ENCODE data around the gene SMAD3. TPM values are rescaled to one million over a fixed set of nuclear protein-coding genes. Genes with fewer than 3 reads are reported as not detected.

SMAD3 gene
- total and polyA plus RNA-seq, 2 of the 8 experiments (the other 6 are each of a cell fraction or from before 2014, with no cell fraction given) = 10.1 to 12.4 TPM

DNA sequence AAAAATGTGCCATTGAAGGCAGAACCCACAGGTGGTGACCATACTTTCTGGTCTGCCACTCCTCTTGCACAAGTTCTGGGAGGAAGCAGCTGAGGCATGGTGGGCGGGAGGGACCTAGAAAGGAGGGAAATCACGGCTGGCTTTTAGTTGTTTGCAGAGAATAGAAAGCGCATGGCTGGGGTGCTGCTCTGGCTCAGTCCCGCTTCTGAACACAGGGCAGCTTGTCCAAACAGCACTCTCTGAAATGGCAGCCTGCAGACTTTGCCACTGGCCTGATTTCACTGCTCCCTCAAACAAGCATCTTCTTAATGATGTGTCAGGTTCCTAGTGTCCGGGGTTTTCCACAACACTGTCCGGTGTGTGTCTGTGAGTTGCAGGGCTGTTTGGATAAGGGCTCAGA, 112.3 kb downstream of the SMAD3 start:
- no peak overlapping the region for H3K4me3 ChIP-seq (ENCODE audit: extremely low read depth in 1 of 4, insufficient read depth in 2 of 4, low read depth in 3 of 4, low read length in 4 of 4)
- H3K27ac ChIP-seq (ENCODE audit: low read depth, low read length) = no peak overlapping the region
- no peak for FAIRE-seq
- TF ChIP-seq, protein P1, sequence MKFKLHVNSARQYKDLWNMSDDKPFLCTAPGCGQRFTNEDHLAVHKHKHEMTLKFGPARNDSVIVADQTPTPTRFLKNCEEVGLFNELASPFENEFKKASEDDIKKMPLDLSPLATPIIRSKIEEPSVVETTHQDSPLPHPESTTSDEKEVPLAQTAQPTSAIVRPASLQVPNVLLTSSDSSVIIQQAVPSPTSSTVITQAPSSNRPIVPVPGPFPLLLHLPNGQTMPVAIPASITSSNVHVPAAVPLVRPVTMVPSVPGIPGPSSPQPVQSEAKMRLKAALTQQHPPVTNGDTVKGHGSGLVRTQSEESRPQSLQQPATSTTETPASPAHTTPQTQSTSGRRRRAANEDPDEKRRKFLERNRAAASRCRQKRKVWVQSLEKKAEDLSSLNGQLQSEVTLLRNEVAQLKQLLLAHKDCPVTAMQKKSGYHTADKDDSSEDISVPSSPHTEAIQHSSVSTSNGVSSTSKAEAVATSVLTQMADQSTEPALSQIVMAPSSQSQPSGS (IDR thresholded peaks at IDR 0.05; ENCODE audit: low read length) = no peak
- no peak for TF ChIP-seq POLR2A (IDR thresholded peaks at IDR 0.05; ENCODE audit: control extremely low read depth in 1 of 2, low read depth in 2 of 2, low read length in 2 of 2)
- no peak for TF ChIP-seq BRCA1 (IDR thresholded peaks at IDR 0.05; ENCODE audit: low read depth, low read length)
- no peak for TF ChIP-seq PHF8 (conservative IDR thresholded peaks at IDR 0.05; ENCODE audit: low read depth, low read length)
- TF ChIP-seq HDAC2 (IDR thresholded peaks at IDR 0.05; ENCODE audit: borderline replicate concordance in 1 of 2, low read depth in 2 of 2, low read length in 2 of 2) = no peak
- no peak for TF ChIP-seq GABPA (IDR thresholded peaks at IDR 0.05; ENCODE audit: borderline replicate concordance, insufficient read depth, low read length)
- TF ChIP-seq TCF12 (IDR thresholded peaks at IDR 0.05; ENCODE audit: low read depth, low read length) = no peak
- TF ChIP-seq TAF1 (IDR thresholded peaks at IDR 0.05; ENCODE audit: low read depth, low read length) = no peak
- no peak for TF ChIP-seq JUN (IDR thresholded peaks at IDR 0.05; ENCODE audit: low read depth, low read length)
- TF ChIP-seq, protein P2, sequence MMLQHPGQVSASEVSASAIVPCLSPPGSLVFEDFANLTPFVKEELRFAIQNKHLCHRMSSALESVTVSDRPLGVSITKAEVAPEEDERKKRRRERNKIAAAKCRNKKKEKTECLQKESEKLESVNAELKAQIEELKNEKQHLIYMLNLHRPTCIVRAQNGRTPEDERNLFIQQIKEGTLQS (IDR thresholded peaks at IDR 0.05; ENCODE audit: insufficient read depth, low read depth, low read length) = no peak
- TF ChIP-seq KDM5A (IDR thresholded peaks at IDR 0.05; ENCODE audit: low read length) = no peak
- TF ChIP-seq MAFK (IDR thresholded peaks at IDR 0.05; ENCODE audit: low read depth, low read length) = no peak

More for the DNA sequence above, 112.3 kb downstream of the SMAD3 start:
- Histone ChIP-seq H3K79me1 (ENCODE audit: low read depth, low read length) (peaks cover 2% of the 10 kb centered on the region; the same call in 1 of the 2 replicates), H2AK5ac (ENCODE audit: low read depth, low read length) (no peak overlapping the region), H2BK15ac (ENCODE audit: low read length) (no peak overlapping the region), H3K23ac (ENCODE audit: insufficient read length) (no peak overlapping the region), H2AFZ (ENCODE audit: low read length) (no peak overlapping the region), H2BK12ac (ENCODE audit: low read depth, low read length) (no peak overlapping the region), H4K91ac (replicated peaks; ENCODE audit: insufficient read length, low read length) (no peak overlapping the region), H3K9ac (replicated peaks in 1 of 4; ENCODE audit: extremely low read depth in 1 of 4, low read depth in 3 of 4, low read length in 3 of 4) (no peak overlapping the region), H3K18ac (ENCODE audit: extremely low read depth, low read length) (no peak overlapping the region), H4K5ac (ENCODE audit: insufficient read length, low read depth, low read length) (no peak overlapping the region), H3K4me2 (ENCODE audit: insufficient read depth in 1 of 2, low read depth in 2 of 2, low read length in 2 of 2) (no peak overlapping the region), H4K8ac (ENCODE audit: extremely low read depth, insufficient read depth, low read length) (no peak overlapping the region), H3K4me1 (replicated peaks in 1 of 4; ENCODE audit: control insufficient read depth in 3 of 4, insufficient read depth in 4 of 4, low read length in 3 of 4) (peaks cover 4 to 23% (median 11%) of the 10 kb centered on the region in 4 experiments), H3K79me2 (ENCODE audit: control insufficient read depth in 1 of 2, insufficient read depth in 2 of 2, low read length in 2 of 2) (no peaks in the 10 kb centered on the region), H3K36me3 (ENCODE audit: control insufficient read depth in 2 of 4, insufficient read depth in 4 of 4, low read length in 3 of 4) (no peaks in the 10 kb centered on the region), H3K4ac (replicated peaks; ENCODE audit: insufficient read length, low read depth, low read length) (no peak overlapping the region), H3K9me3 (ENCODE audit: insufficient read depth in 2 of 2, low read depth in 1 of 2, low read length in 1 of 2) (no peaks in the 10 kb centered on the region), H3K14ac (ENCODE audit: insufficient read length) (no peak overlapping the region), H4K20me1 (replicated peaks in 1 of 2; ENCODE audit: control insufficient read depth in 1 of 2, insufficient read depth in 2 of 2, low read length in 2 of 2) (peaks cover 0 to 3% of the 10 kb centered on the region in 2 experiments), H2BK120ac (replicated peaks; ENCODE audit: low read depth, low read length) (no peak overlapping the region), H3K56ac (replicated peaks; ENCODE audit: insufficient read length, low read depth, low read length) (no peak overlapping the region), H2BK20ac (ENCODE audit: low read length) (no peak overlapping the region), H3K27me3 (replicated peaks in 1 of 4; ENCODE audit: control insufficient read depth in 3 of 4, extremely low read depth in 1 of 4, insufficient read depth in 3 of 4, low read length in 3 of 4) (no peaks in the 10 kb centered on the region), H2BK5ac (ENCODE audit: low read depth, low read length) (no peak overlapping the region), H3K23me2 (ENCODE audit: low read depth, low read length) (no peaks in the 10 kb centered on the region)
- CTCF ChIA-PET (ENCODE audit: partially characterized antibody) = interaction anchor here (0.6 to 1.8 kb wide), 5 partner anchors 10 to 300 kb away, joined by 3 to 10 read pairs (median 4); no protein-coding TSS in a partner anchor
- WGBS, 2 experiments (ENCODE audit: extremely low coverage in 1 of 2, insufficient coverage in 1 of 2, insufficient read length in 1 of 2, insufficient replicate concordance in 2 of 2, low coverage in 1 of 2, low lambda C conversion rate in 2 of 2, missing lambda C conversion rate in 1 of 2) = 88% methylated on average over 6 of the region's 6 CpGs; no CpG with 5 or more reads in 1 of the 2 experiments
- POLR2A ChIA-PET (ENCODE audit: partially characterized antibody) = interaction anchor here (0.6 to 1.3 kb wide), 3 partner anchors 9 to 556 kb away, joined by 3 to 4 read pairs (median 3); no protein-coding TSS in a partner anchor
- DNase-seq (ENCODE audit: low read depth in 1 of 2, low spot score in 2 of 2) = no peak

Data from H1 (cell line).